HG03039 (cell line): Measurements from ENCODE around the gene EPB41L3.
"Not testable (repeated sequence)": the region's sequence is repeated elsewhere in the genome, so short reads cannot be mapped to it uniquely, and the experiment has no call there.

Source experiments
- ATAC-seq: cut with Tn5 transposase; IDR thresholded peaks from one replicate; pipeline ENCODE4 v1.9.1; 2021; ENCODE audit warnings: mild to moderate bottlenecking, moderate library complexity; ENCODE audit not compliant: unreplicated experiment

EPB41L3 gene

GRCh38 chr18:5500158-5500939, 43.4 kb downstream of the EPB41L3 start:
- no peak for ATAC-seq

GRCh38 chr18:5498452-5498851, 45.3 kb downstream of the EPB41L3 start:
- no peak for ATAC-seq

- ATAC-seq: no peak
Observed at GRCh38 chr18:5496305-5496704, 47.5 kb downstream of the EPB41L3 start.

- no peak for ATAC-seq
Observed at GRCh38 chr18:5490753-5491480, 52.9 kb downstream of the EPB41L3 start.

- ATAC-seq: no peak
Observed at GRCh38 chr18:5488844-5489243, 55.0 kb downstream of the EPB41L3 start.

- ATAC-seq: not testable (repeated sequence)
Observed at GRCh38 chr18:5488044-5488443, 55.8 kb downstream of the EPB41L3 start.

DNA sequence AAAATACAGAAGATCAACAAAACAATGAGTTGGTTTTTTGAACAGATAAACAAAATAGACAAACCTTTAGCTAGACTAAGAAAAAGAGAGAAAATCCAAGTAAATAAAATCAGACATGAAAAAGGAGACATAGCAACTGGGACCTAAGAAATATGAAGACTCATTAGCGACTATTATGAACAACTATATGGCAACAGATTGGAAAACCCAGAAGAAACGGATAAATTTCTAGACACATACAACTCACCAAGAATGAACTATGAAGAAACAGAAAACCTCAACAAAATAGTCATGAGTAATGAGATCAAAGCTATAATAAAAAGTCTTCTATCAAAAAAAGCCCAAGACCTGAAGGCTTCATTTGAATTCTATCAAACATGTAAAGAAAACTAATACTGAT, 59.3 kb downstream of the EPB41L3 start:
- no peak for ATAC-seq

- ATAC-seq: no peak
Observed at GRCh38 chr18:5481621-5482020, 62.2 kb downstream of the EPB41L3 start.

DNA sequence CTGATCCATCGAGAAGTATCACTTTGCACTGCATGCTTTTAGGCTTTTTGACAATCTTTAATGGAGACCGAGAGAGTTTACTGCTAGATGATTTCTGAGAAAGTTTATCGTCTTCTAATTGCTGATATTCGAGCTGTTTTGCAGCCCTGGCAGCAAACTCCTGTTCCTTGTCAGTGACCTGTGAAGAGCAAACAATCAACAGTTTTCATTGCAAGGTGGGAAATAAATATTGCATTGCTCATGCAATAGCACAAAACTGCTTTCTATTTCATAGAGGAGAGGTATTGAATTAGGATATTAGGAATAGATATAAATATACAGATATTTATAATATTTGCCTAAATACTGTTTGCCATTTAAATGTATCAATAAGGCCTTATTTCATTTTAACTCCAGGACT, 65.5 kb downstream of the EPB41L3 start:
- no peak for ATAC-seq

DNA sequence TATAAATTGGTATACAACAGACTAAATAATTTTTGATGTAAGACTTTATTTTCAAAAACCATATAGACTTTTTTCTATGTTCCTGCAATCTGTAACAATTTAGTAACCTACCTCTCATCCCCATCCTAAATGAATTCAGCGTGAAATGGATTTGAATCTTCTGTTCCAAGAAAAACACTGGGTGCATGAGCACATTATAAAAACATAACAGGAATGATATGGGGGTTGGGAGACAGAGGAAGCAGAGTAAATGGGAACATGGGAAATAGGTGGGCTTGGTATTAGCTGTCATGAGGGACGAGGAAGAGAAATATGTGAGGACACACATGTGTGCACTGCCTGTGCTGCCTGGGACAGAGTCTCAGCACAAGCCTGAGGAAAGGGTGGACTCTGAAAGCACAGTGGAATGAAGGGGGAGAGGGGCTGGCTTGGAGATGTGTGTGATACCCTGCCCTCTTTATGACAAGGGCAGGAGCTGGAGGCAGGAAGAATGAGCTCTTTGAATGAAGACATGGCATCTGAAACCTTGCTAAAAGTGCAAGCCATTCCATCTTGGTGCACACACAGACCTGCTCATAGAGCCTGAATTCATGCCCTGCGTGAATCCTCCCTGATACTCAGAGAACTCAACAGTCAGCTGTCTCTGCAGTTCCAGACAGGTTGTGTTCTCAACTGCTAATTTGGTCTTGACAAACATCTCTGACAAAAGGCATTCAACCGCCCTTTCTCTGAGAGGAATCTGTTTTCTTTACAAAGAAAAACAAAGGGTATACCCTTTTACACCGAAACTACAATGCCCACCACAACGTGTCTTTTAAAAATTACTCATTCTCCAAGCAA, 66.6 kb downstream of the EPB41L3 start:
- no peak for ATAC-seq

GRCh38 chr18:5475267-5475666, 68.5 kb downstream of the EPB41L3 start:
- ATAC-seq: no peak

GRCh38 chr18:5469340-5469739, 74.5 kb downstream of the EPB41L3 start:
- no peak for ATAC-seq

- ATAC-seq: no peak
Observed at GRCh38 chr18:5468394-5468793, 75.4 kb downstream of the EPB41L3 start.

DNA sequence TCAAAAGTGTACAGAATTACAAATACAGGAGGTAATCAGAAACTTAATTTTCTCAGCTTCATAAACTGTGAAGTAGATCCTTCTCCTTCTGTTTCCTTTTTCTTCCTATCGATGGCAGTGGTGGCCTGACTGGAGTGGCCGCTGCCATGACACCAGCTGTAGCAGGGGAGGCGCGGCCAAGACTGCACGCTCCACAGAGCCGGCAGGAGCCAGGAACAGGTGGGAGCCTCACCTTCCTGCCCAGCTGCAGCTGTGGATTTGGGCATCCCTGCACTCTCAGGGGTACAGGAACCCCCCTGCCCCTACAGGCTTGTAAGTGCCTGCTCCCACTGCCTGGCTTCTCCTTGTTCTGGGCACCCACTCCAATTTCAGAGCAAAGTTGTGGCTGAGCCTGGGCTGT, 76.1 kb downstream of the EPB41L3 start:
- ATAC-seq: no peak

- no peak for ATAC-seq
Observed at GRCh38 chr18:5466256-5466655, 77.5 kb downstream of the EPB41L3 start.

- ATAC-seq: no peak
Observed at GRCh38 chr18:5464251-5464650, 79.5 kb downstream of the EPB41L3 start.

DNA sequence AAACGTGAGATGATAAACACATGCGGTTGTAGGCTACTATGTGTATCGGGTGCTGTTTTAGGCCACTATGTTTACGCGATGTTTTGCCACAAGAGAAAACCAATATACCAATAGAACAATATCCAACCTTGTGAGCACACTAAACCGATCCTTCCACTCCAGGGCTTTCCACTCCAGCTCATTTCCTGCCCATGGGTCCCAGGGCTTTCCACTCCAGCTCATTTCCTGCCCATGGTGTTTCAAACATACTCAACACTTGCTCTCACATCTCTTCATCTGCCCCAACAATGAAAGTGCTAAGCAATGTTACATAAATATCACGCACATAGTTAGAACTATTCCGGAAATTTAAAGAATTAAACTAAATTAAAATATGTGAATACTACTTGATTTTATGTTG, 80.0 kb downstream of the EPB41L3 start:
- ATAC-seq: no peak

GRCh38 chr18:5463390-5463789, 80.4 kb downstream of the EPB41L3 start:
- ATAC-seq: no peak

- ATAC-seq: no peak
Observed at GRCh38 chr18:5462227-5462626, 81.6 kb downstream of the EPB41L3 start.

- no peak for ATAC-seq
Observed at GRCh38 chr18:5461041-5461440, 82.8 kb downstream of the EPB41L3 start.

- ATAC-seq: no peak
Observed at GRCh38 chr18:5457462-5457957, 86.3 kb downstream of the EPB41L3 start.
